ENCODE results near the gene LRRC26.

Gene LRRC26

DNA sequence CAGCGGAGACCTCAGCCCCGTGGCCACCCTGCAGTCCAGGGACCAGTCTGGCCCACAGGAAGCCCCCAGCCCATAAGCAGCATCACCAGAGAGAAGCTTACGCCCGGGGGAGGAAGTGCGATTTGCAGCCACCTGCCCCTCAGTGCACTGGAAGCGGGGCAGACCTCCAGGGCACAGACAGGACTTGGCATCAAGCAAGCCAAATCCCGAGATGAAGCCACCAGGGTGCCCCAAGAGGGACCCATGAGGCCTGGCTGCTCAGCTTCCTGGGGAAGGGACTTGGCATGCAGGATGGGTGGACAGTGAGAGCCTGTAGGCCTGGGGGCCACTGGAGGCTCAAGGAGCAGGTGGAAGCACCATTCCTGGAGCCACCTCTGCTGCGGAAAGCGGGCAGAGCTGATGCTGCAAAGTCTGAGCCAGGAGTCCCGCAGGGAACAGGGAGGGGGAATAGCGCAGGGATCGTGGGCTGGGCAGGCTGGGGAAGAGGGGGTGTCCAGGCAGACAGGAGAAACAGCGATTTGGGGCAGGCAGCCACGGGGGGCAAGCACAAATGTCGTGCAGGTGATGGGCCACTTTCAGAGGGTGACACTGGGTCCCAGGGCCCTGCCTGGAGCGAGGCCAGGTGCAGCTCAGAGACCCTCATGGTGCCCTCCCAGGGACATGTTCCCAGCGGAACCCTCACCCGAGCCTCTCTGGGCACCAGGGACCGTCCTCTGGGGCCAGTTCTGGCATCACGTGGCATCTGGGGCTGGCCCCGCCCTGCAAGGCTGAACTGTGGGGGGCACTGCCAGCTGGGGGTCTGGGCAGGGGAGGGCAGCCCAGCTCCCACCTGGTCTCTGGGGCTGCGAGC is 3.2 kb downstream of the LRRC26 start:
- DNase-seq, result no peak

DNA sequence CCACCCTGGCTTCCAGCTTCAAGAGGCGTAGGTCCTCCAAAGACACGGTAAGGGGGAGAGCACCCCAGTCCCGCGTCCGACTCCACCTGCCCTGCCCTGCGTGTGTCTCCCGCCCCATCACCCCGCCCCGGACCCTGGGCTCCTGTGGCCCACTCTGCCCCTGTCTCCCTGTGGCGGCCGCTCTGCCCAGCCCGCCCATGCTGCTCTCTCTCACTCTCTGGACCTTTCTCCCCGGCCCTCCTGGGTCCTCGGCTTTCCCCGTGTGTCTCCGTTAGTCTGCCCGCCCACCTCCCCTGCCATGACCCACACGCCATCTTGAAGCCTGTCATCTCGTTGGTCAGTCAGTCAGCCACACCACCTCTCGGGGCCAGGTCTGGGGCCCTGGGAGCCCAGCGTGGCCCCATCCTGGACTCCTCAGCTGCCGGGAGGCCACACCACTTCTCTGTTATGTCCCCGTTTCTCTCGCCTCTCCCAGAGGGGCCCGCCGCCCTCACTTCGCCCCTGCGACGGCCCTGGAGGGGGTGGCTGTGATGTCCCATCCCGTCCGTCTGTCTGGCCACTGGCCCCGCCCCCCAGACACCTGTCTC is 4.5 kb downstream of the LRRC26 start:
- DNase-seq, result no peak

DNA sequence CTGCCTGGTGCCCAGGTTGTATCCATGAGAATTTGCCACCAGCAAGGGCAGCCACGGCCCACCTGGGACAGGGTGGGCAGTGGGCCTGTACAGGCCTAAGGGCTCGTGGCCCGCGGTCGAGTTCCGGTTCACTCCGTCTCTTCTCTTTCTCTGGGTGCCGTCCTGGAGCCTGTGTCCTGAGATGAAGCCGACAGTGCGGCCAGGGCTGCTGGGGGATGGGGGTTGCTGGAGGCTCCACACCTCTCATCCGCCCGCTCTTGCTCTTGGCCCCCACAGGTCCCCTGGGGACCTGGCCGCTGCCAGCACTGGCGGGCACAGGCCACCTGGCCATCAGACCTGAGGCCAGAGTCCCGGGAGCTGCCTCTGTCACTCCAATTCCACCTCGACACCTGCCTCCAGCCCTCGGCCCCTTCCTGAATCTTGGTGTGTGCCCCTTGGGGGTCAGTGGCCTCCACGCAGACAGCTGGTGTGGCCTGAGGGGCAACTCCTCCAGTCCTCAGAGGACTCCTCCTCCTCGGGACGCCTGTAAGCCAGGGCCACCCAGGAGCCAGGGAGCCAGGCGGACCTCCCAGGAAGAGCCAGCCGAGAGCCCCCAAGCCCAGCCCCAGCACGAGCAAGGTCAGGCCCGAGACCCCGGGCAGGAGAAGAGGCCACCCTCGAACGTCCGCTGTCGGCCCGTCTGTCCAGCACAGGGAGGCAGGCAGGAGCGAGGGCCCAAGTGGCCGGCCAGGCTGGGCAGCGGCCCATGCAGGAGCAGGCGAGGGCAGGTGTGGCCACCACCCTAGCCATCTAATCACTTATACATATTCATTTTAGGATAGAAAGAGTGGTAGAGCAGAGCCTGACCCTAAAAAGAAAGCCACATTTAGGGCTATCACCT is 5.2 kb downstream of the LRRC26 start:
- no peak for DNase-seq

DNA sequence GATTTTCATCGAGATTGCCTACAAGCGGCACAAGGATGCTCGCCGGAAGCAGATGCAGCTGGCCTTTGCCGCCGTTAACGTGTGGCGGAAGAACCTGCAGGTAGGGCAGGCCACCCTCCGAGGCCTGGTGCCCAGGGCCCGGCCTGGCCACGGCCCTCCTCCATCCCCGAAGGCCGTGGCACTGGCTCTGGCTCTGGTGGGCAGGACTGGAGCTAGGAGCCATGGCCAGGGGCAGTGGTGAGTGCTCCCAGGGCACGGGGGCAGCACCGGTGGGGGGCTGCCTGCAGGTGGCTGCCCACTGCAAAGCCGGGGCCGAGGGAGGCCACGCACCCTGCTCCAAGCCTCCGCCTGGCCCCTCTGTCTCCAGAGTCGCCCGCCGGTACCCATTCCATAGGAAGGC is 6.0 kb downstream of the LRRC26 start:
- no peak for DNase-seq

DNA sequence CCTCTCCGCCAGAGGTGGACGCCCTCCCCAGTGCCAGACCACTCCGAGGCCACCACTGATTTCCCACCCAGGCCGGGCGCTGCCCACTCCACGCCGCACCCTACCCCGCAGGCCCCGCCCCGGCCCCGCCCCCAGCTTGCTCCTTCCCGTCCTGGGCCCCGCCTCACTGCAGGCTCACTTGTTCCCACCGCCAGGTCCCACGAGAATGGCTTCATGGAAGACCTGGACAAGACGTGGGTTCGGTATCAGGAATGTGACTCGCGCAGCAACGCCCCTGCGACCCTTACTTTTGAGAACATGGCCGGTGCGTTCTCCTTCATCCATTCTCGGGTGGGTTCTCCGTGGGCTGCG is 6.5 kb downstream of the LRRC26 start:
- no peak for DNase-seq

GRCh38 chr9:137162505-137163364 is 7.1 kb downstream of the LRRC26 start:
- no peak for DNase-seq

DNA sequence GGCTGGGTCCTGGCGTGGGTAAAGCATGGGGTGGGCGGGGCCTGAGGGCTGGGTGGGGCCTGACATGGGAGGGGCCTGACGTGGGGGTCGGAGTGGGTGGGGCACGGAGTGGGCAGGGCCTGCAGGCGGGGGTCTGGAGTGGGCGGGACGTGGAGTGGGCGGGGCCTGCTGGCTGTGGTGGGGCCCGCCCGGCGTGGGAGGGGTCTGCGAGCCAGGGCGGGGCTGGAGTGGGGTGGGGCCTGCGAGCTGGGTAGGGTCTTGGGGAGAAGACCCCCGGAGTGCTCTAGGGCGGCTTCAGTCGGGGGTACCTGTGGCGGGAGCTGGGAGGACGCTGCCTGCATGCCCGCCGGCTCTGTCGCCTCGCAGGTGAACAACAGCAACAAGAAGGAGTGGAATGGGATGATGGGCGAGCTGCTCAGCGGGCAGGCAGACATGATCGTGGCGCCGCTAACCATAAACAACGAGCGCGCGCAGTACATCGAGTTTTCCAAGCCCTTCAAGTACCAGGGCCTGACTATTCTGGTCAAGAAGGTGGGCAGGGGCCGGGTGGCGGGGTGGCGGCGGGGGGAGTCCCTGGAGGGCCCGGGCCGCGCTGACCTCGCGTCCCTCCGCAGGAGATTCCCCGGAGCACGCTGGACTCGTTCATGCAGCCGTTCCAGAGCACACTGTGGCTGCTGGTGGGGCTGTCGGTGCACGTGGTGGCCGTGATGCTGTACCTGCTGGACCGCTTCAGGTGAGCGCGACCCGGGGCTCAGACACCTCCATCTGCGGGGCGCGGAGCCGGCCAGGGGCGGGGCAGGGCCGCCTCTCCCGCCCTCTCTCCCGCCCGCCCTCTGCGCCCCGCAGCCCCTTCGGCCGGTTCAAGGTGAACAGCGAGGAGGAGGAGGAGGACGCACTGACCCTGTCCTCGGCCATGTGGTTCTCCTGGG is 8.0 kb downstream of the LRRC26 start:
- peak; percentile 64 for DNase-seq

GRCh38 chr9:137160716-137161557 is 8.9 kb downstream of the LRRC26 start:
- DNase-seq, result no peak

- no peak for DNase-seq
Observed at GRCh38 chr9:137160054-137160425, 9.8 kb downstream of the LRRC26 start.

GRCh38 chr9:137159105-137160053 is 10.5 kb downstream of the LRRC26 start:
- DNase-seq, result no peak

DNA sequence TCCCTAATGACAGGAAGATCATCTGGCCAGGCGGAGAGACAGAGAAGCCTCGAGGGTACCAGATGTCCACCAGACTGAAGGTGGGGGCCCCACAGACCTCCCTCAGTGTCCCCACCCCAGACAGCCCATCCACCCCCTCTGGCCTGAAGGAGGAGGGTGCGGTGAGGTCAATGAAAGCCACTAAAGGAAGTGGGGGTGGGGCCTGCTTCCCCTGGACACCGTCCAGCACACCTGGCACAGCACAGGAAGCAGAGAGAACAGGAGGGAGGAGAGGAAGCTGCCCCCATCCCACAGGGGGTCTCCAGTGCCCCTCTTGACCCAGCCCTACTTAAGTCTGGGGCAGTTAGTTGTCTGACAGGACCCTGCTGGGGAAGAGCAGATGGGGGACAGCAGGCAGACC is 11.2 kb downstream of the LRRC26 start:
- DNase-seq, result no peak

DNA sequence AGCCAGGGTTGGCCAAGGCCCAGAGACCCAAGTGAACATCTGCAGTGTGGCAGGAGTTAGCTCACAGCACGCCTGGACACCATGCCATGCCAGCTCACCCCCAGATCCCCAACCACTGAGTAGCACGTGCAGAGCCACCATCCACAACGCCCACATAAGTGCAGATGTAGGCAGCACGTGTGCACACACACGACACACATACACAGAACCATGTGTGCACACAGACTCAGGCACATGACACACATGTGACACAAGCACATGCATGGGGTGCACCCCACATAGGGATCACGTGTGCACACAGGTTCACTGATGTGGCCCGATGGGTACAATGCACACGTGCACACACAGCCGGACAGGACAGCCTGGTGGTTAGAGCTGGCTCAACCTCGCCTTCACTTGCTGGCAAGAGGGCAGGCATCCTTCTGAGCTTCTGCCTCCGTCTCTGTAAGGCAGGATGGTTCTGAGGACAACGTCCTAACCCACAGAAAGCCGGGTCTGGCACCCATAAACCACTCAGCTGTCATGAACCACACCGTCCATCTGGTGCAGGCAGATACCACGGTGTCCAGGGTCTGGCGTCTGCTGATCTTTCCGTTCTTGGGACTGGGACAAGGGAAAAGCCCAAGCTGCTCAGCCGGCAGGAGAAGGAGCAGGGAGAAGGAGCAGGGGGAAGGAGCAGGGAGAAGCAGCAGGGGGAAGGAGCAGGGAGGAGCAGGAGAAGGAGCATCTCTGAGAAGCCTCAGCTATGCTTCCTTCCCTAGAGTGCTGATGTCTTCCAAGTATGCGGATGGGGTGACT is 12.0 kb downstream of the LRRC26 start:
- DNase-seq, result no peak

GRCh38 chr9:137156567-137157375 is 13.1 kb downstream of the LRRC26 start:
- no peak for DNase-seq

DNA sequence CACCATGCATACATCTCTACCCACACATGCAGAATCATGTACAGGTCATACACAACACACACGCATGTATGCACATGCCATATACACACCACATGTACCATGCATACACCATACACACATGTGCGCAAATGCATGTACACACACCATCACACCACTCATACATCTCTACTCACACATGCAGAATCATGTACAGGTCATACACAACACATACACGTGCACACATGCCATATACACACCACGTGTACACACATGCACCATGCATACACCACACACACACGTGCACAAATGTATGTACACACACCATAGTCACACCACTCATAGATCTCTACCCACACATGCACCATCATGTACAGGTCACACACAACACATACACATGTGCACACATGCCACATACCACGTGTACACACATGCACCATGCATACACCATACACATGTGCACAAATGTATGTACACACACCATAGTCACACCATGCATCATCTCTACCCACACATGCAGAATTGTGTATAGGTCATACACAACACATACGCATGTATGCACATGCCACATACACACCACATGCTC is 16.9 kb downstream of the LRRC26 start:
- no peak for DNase-seq

DNA sequence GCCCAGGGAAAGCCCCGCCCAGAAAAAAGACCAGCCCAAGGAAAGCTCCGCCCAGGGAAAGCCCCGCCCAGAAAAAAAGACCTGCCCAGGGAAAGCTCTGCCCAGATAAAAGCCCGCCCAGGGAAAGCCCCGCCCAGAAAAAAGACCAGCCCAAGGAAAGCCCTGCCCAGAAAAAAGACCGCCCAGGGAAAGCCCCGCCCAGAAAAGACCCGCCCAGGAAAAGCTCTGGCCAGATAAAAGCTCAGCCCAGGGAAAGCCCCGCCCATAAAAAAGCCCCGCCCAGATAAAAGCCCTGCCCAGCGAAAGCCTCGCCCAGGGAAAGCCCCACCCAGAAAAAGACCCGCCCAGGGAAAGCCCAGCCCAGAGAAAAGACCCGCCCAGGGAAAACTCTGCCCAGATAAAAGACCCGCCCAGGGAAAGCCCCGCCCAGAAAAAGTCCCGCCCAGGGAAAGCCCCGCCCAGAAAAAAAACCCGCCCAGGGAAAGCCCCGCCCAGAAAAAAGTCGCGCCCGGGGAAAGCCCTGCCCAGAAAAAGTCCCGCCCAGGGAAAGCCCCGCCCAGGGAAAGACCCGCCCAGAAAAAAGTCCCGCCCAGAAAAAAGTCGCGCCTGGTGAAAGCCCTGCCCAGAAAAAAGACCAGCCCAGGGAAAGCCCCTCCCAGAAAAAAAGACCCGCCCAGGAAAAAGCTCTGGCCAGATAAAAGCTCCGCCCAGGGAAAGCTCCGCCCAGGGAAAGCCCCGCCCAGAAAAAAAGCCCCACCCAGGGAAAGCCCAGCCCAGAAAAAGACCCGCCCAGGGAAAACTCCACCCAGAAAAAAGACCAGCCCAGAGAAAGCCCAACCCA is 19.0 kb downstream of the LRRC26 start:
- DNase-seq, result peak; percentile 95

DNA sequence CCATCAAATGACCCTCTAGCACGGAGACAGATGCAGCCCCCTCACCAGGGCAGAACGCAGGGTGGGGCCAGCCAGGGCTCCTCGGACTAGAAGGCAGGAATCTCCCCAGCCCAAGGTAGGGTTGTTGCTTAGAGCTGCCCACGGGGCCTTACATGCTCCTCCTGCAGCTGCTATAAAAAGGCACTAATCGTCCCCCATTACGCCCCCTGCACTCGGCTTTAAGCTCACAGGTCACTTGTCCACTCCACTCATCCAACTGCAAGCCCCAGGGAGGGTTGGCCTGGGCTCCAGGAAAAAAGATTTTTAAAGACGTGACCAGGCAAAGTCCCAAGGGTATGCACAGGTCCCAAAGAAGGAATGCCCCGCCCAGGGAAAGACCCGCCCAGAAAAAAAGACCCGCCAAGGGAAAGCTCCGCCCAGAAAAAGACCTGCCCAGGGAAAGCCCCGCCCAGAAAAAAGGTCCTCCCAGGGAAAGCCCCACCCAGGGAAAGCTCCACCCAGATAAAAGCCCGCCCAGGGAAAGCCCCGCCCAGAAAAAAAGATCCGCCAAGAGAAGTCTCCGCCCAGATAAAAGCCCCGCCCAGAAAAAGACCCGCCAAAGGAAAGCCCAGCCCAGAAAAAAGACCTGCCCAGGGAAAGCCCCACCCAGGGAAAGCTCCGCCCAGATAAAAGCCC is 19.8 kb downstream of the LRRC26 start:
- DNase-seq, result peak; percentile 95
